ENCODE data around the gene PVALEF. TPM values are rescaled to one million over a fixed set of nuclear protein-coding genes. Genes with fewer than 3 reads are reported as not detected.

Gene PVALEF
- total and polyA plus RNA-seq, 2 donors (not counting 1 experiment from before 2014, with no cell fraction given) = not detected

GRCh38 chr17:81125573-81126081 is 39.7 kb upstream of the PVALEF start:
- no peak for DNase-seq (ENCODE audit: low read depth in 2 of 2)

GRCh38 chr17:81126281-81127132 is 38.8 kb upstream of the PVALEF start:
- Histone ChIP-seq H3K4me2 (ENCODE audit: extremely low read depth, insufficient read depth, low read length) (no peak overlapping the region), H2AFZ (ENCODE audit: low read length) (no peak overlapping the region), H4K20me1 (ENCODE audit: control insufficient read depth, extremely low read depth, insufficient read depth, low read length) (no peaks in the 10 kb centered on the region), H3K36me3 (ENCODE audit: control insufficient read depth, insufficient read depth, low read length) (no peaks in the 10 kb centered on the region), H3K4me1 (ENCODE audit: control insufficient read depth, extremely low read depth, insufficient read depth, low read length) (no peaks in the 10 kb centered on the region), H3K27me3 (ENCODE audit: control insufficient read depth, insufficient read depth, low read length) (no peaks in the 10 kb centered on the region), H3K27ac (ENCODE audit: insufficient read depth, low read length) (no peak overlapping the region), H3K79me2 (ENCODE audit: control insufficient read depth, insufficient read depth, low read length) (no peaks in the 10 kb centered on the region), H3K9ac (ENCODE audit: insufficient read depth, low read length) (no peak overlapping the region), H3K4me3 (replicated peaks in 1 of 4; ENCODE audit: control extremely low read depth in 1 of 4, insufficient read depth in 1 of 4, low read depth in 3 of 4, low read length in 4 of 4) (no peak overlapping the region), H3K9me3 (ENCODE audit: control insufficient read depth, insufficient read depth, low read depth, low read length) (no peaks in the 10 kb centered on the region)
- no peak for DNase-seq (ENCODE audit: low read depth in 2 of 2)
- TF ChIP-seq, protein P1, sequence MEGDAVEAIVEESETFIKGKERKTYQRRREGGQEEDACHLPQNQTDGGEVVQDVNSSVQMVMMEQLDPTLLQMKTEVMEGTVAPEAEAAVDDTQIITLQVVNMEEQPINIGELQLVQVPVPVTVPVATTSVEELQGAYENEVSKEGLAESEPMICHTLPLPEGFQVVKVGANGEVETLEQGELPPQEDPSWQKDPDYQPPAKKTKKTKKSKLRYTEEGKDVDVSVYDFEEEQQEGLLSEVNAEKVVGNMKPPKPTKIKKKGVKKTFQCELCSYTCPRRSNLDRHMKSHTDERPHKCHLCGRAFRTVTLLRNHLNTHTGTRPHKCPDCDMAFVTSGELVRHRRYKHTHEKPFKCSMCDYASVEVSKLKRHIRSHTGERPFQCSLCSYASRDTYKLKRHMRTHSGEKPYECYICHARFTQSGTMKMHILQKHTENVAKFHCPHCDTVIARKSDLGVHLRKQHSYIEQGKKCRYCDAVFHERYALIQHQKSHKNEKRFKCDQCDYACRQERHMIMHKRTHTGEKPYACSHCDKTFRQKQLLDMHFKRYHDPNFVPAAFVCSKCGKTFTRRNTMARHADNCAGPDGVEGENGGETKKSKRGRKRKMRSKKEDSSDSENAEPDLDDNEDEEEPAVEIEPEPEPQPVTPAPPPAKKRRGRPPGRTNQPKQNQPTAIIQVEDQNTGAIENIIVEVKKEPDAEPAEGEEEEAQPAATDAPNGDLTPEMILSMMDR (conservative IDR thresholded peaks at IDR 0.05 in 1 of 2, IDR thresholded peaks at IDR 0.05 in 1 of 2; ENCODE audit: low read depth in 1 of 2, low read length in 2 of 2) = no peak
- TF ChIP-seq EZH2 (IDR thresholded peaks at IDR 0.05; ENCODE audit: low read length, missing control alignments) = no peak

More at GRCh38 chr17:81125573-81126081, 39.7 kb upstream of the PVALEF start:
- Histone ChIP-seq H2AFZ (ENCODE audit: low read length) (no peak overlapping the region), H3K9me3 (ENCODE audit: control insufficient read depth, insufficient read depth, low read depth, low read length) (no peaks in the 10 kb centered on the region), H4K20me1 (ENCODE audit: control insufficient read depth, extremely low read depth, insufficient read depth, low read length) (no peaks in the 10 kb centered on the region), H3K4me1 (ENCODE audit: control insufficient read depth, extremely low read depth, insufficient read depth, low read length) (no peaks in the 10 kb centered on the region), H3K79me2 (ENCODE audit: control insufficient read depth, insufficient read depth, low read length) (no peaks in the 10 kb centered on the region), H3K9ac (ENCODE audit: insufficient read depth, low read length) (no peak overlapping the region), H3K4me2 (ENCODE audit: extremely low read depth, insufficient read depth, low read length) (no peak overlapping the region), H3K36me3 (ENCODE audit: control insufficient read depth, insufficient read depth, low read length) (no peaks in the 10 kb centered on the region), H3K27me3 (ENCODE audit: control insufficient read depth, insufficient read depth, low read length) (no peaks in the 10 kb centered on the region), H3K27ac (ENCODE audit: insufficient read depth, low read length) (no peak overlapping the region), H3K4me3 (replicated peaks in 1 of 4; ENCODE audit: control extremely low read depth in 1 of 4, insufficient read depth in 1 of 4, low read depth in 3 of 4, low read length in 4 of 4) (no peak overlapping the region)
- no peak for TF ChIP-seq EZH2 (IDR thresholded peaks at IDR 0.05; ENCODE audit: low read length, missing control alignments)
- TF ChIP-seq, protein P1 (conservative IDR thresholded peaks at IDR 0.05 in 1 of 2, IDR thresholded peaks at IDR 0.05 in 1 of 2; ENCODE audit: low read depth in 1 of 2, low read length in 2 of 2) = no peak

DNA sequence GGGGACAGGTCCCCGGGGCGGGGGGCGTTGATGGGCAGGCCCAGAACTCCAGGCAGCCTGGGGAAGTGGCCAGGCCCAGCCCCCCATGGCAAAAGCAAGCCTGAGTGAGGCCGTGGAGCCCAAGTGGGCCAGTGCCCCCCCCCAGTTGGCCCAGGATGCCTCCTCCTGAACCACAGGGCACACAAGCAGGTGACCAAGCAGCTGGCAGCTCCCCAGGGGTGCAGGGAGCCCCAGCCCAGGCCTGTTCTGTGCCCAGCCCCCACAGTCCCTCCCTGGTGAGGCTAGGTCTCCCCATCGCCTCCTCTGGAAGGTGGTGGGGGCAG is 38.2 kb upstream of the PVALEF start:
- Histone ChIP-seq H3K36me3 (ENCODE audit: control insufficient read depth, insufficient read depth, low read length) (no peaks in the 10 kb centered on the region), H3K4me1 (ENCODE audit: control insufficient read depth, extremely low read depth, insufficient read depth, low read length) (no peaks in the 10 kb centered on the region), H3K4me2 (ENCODE audit: extremely low read depth, insufficient read depth, low read length) (no peak overlapping the region), H3K27me3 (ENCODE audit: control insufficient read depth, insufficient read depth, low read length) (no peaks in the 10 kb centered on the region), H2AFZ (ENCODE audit: low read length) (no peak overlapping the region), H3K79me2 (ENCODE audit: control insufficient read depth, insufficient read depth, low read length) (no peaks in the 10 kb centered on the region), H3K9me3 (ENCODE audit: control insufficient read depth, insufficient read depth, low read depth, low read length) (no peaks in the 10 kb centered on the region), H3K4me3 (replicated peaks in 1 of 4; ENCODE audit: control extremely low read depth in 1 of 4, insufficient read depth in 1 of 4, low read depth in 3 of 4, low read length in 4 of 4) (no peak overlapping the region), H4K20me1 (ENCODE audit: control insufficient read depth, extremely low read depth, insufficient read depth, low read length) (no peaks in the 10 kb centered on the region), H3K9ac (ENCODE audit: insufficient read depth, low read length) (no peak overlapping the region), H3K27ac (ENCODE audit: insufficient read depth, low read length) (no peak overlapping the region)
- DNase-seq (ENCODE audit: low read depth in 2 of 2) = no peak
- TF ChIP-seq, protein P1 (conservative IDR thresholded peaks at IDR 0.05 in 1 of 2, IDR thresholded peaks at IDR 0.05 in 1 of 2; ENCODE audit: low read depth in 1 of 2, low read length in 2 of 2) = no peak
- TF ChIP-seq EZH2 (IDR thresholded peaks at IDR 0.05; ENCODE audit: low read length, missing control alignments) = no peak
